K562 treated with DMSO at 1 percent for 12 hours (cell line): Measurements from ENCODE around the gene TMC6. TPM values are rescaled to one million over a fixed set of nuclear protein-coding genes. Genes with fewer than 3 reads are reported as not detected.

Experiments
- total RNA-seq: library from RNA; unstranded; fragments of 300-600 nt; gene quantifications from 2 replicates; pipeline ENCODE4 v1.2.3, GENCODE V29; 2022; ENCODE audit not compliant: insufficient read depth

Gene TMC6
- total RNA-seq = 94.9 and 116 TPM in 2 replicates

GRCh38 chr17:78128551-78129350, at the start of gene TMC6:
TMC6 (minus strand) TSS chr17:78128755; CDS start chr17:78126832, 1,923 bp downstream.

GRCh38 chr17:78168242-78168902, 39.8 kb upstream of the TMC6 start, which contains the start of gene SYNGR2:
SYNGR2 (plus strand) TSS chr17:78168581; CDS start chr17:78168617, 36 bp downstream.

GRCh38 chr17:78130437-78131101, 2.0 kb upstream of the TMC6 start, which contains the start of gene TMC8:
TMC8 (plus strand) TSS chr17:78130771; CDS start chr17:78131589, 818 bp downstream.

Other genes with a start within 250 kb of the TMC6 start
- gene TNRC6C, start 170.1 kb downstream of the TMC6 start, total RNA-seq = 0.86 and 5.4 TPM in 2 replicates
- gene TMC8, start 2.0 kb upstream of the TMC6 start, total RNA-seq = 2.2 TPM in 2 replicates
- 2.4 and 8.7 TPM in 2 replicates for gene C17orf99, start 17.6 kb upstream of the TMC6 start, total RNA-seq
- gene SYNGR2, start 39.8 kb upstream of the TMC6 start, total RNA-seq = 105 and 131 TPM in 2 replicates
- 374 and 433 TPM in 2 replicates for gene TK1, start 58.3 kb upstream of the TMC6 start, total RNA-seq
- gene AFMID, start 58.6 kb upstream of the TMC6 start, total RNA-seq = 45.8 and 55.7 TPM in 2 replicates
- gene BIRC5, start 85.5 kb upstream of the TMC6 start, total RNA-seq = 72.9 and 92.2 TPM in 2 replicates
- not detected in 2 replicates for gene TMEM235, start 102.9 kb upstream of the TMC6 start, total RNA-seq
- 12.5 and 18.2 TPM in 2 replicates for gene SOCS3, start 231.3 kb upstream of the TMC6 start, total RNA-seq
- gene PGS1, start 249.9 kb upstream of the TMC6 start, total RNA-seq = 24.7 and 37.9 TPM in 2 replicates